Measurements from ENCODE around the gene ALPG.
"Not testable (repeated sequence)": the region's sequence is repeated elsewhere in the genome, so short reads cannot be mapped to it uniquely, and the experiment has no call there.

Gene ALPG

GRCh38 chr2:232395586-232395985 is 11.1 kb upstream of the ALPG start:
- DNase-seq (ENCODE audit: low read depth in 4 of 4, low spot score in 1 of 4) = no peak

GRCh38 chr2:232396683-232397082 is 10.0 kb upstream of the ALPG start:
- DNase-seq (ENCODE audit: low read depth in 4 of 4, low spot score in 1 of 4) = no peak

GRCh38 chr2:232398293-232399034 is 8.2 kb upstream of the ALPG start:
- DNase-seq (ENCODE audit: low read depth in 4 of 4, low spot score in 1 of 4) = no peak

- no peak for DNase-seq (ENCODE audit: low read depth in 4 of 4, low spot score in 1 of 4)
Observed at GRCh38 chr2:232400256-232401015, 6.2 kb upstream of the ALPG start.

- no peak for DNase-seq (ENCODE audit: low read depth in 4 of 4, low spot score in 1 of 4)
Observed at GRCh38 chr2:232402518-232402917, 4.1 kb upstream of the ALPG start.

GRCh38 chr2:232405943-232406510 is 617 bp upstream of the ALPG start:
- DNase-seq (ENCODE audit: low read depth in 4 of 4, low spot score in 1 of 4) = no peak

- not testable (repeated sequence) for DNase-seq (ENCODE audit: low read depth in 4 of 4, low spot score in 1 of 4)
Observed at GRCh38 chr2:232407428-232408150, 945 bp downstream of the ALPG start.

- DNase-seq (ENCODE audit: low read depth in 4 of 4, low spot score in 1 of 4) = not testable (repeated sequence)
Observed at GRCh38 chr2:232408269-232408668, 1.6 kb downstream of the ALPG start.

GRCh38 chr2:232409617-232410016 is 3.0 kb downstream of the ALPG start:
- not testable (repeated sequence) for DNase-seq (ENCODE audit: low read depth in 4 of 4, low spot score in 1 of 4)

GRCh38 chr2:232410238-232410900 is 3.7 kb downstream of the ALPG start:
- no peak for DNase-seq (ENCODE audit: low read depth in 4 of 4, low spot score in 1 of 4)

GRCh38 chr2:232411901-232412629 is 5.4 kb downstream of the ALPG start:
- DNase-seq (ENCODE audit: low read depth in 4 of 4, low spot score in 1 of 4) = no peak

GRCh38 chr2:232412986-232413385 is 6.3 kb downstream of the ALPG start:
- no peak for DNase-seq (ENCODE audit: low read depth in 4 of 4, low spot score in 1 of 4)

GRCh38 chr2:232415138-232415690 is 8.6 kb downstream of the ALPG start:
- DNase-seq (ENCODE audit: low read depth in 4 of 4, low spot score in 1 of 4) = no peak

GRCh38 chr2:232415736-232416520 is 9.3 kb downstream of the ALPG start:
- DNase-seq (ENCODE audit: low read depth in 4 of 4, low spot score in 1 of 4) = no peak

GRCh38 chr2:232416521-232417470 is 10.2 kb downstream of the ALPG start:
- no peak for DNase-seq (ENCODE audit: low read depth in 4 of 4, low spot score in 1 of 4)

- no peak for DNase-seq (ENCODE audit: low read depth in 4 of 4, low spot score in 1 of 4)
Observed at GRCh38 chr2:232417489-232417888, 10.8 kb downstream of the ALPG start.

GRCh38 chr2:232418056-232418455 is 11.4 kb downstream of the ALPG start:
- no peak for DNase-seq (ENCODE audit: low read depth in 4 of 4, low spot score in 1 of 4)
